HepG2 (cell line): Measurements from ENCODE around the gene FAM24B. TPM values are rescaled to one million over a fixed set of nuclear protein-coding genes. Genes with fewer than 3 reads are reported as not detected.

ENCODE experiments used
- ATAC-seq: fragments of 200-7000 bp; cut with Tn5 transposase; 3 replicates; pipeline ENCODE4 v1.9.1; 2020; ENCODE audit warnings: mild to moderate bottlenecking, moderate library complexity
- BruUV-seq: library from RNA; stranded (reverse); fragments of 400-500 nt; replicated peaks from 2 replicates; lab custom pipeline; 2021; lab: Mats Ljungman, UMichigan
- CTCF ChIA-PET: fragments of 300-600 bp; formaldehyde crosslinking; extraction: SDS; loops from one replicate; lab custom pipeline; 2021; ENCODE audit warnings: low total read pairs, inconsistent platforms, low intra/inter-chr PET ratio; lab: Yijun Ruan, JAX
- POLR2A ChIA-PET: fragments of 350-600 bp; sonication (Branson Sonifier 250); formaldehyde crosslinking; loops from one replicate; lab custom pipeline; 2020; ENCODE audit warnings: antibody characterized with exemption, inconsistent platforms; lab: Yijun Ruan, JAX
- DNase-seq: peaks from one replicate; pipeline ENCODE4 v3.0.0-alpha.2; 2015; ENCODE audit warnings: low spot score
- FAIRE-seq: peaks from 3 replicates; lab custom pipeline; 2011; peaks lifted over from hg19 to GRCh38; lab: Jason Lieb, UNC
- H2AFZ ChIP-seq: one replicate; pipeline ENCODE4 v1.6.1; 2011; ENCODE audit warnings: low read length, inconsistent platforms
- H3K27ac ChIP-seq: fragments of 300-600 bp; 3 replicates; pipeline ENCODE4 v1.8.0; 2011; ENCODE audit warnings: mixed run types, mild to moderate bottlenecking, mixed read lengths, low read length, inconsistent platforms; ENCODE audit not compliant: insufficient read depth; ENCODE audit errors: extremely low read length
- H3K27me3 ChIP-seq, 2 experiments: fragments of 200-600 bp in 1 of 2; 2 replicates in 1 of 2; 3 replicates in 1 of 2; pipeline versions ENCODE4 v1.6.0 to v1.8.0; 2011; ENCODE audit warnings: low read length in 2 of 2, mild to moderate bottlenecking in 2 of 2, moderate library complexity in 2 of 2, inconsistent platforms in 1 of 2; ENCODE audit not compliant: insufficient read depth in 2 of 2, control insufficient read depth in 1 of 2
- H3K36me3 ChIP-seq, 2 experiments: fragments of 200-600 bp in 1 of 2; replicated peaks in 1 of 2; 2 replicates in 1 of 2; 3 replicates in 1 of 2; pipeline versions ENCODE4 v1.5.1 to v1.8.0; 2011; ENCODE audit warnings: low read length in 2 of 2, inconsistent platforms in 1 of 2; ENCODE audit not compliant: insufficient read depth in 2 of 2, control insufficient read depth in 1 of 2
- H3K4me1 ChIP-seq: 2 replicates; pipeline ENCODE4 v1.5.1; 2012; ENCODE audit warnings: low read length, inconsistent platforms; ENCODE audit not compliant: insufficient read depth
- H3K4me2 ChIP-seq: 2 replicates; pipeline ENCODE4 v1.6.0; 2011; ENCODE audit warnings: low read depth, low read length, inconsistent platforms
- H3K4me3 ChIP-seq, 3 experiments: fragments of 200-600 bp in 1 of 3; sonication (generic), shearing (Covaris generic) in 1 of 3; replicated peaks in 1 of 3; 2 replicates each; pipeline ENCODE4 v1.5.1; 2011 to 2016; ENCODE audit warnings: low read length in 3 of 3, inconsistent platforms in 2 of 3, low read depth in 2 of 3, mild to moderate bottlenecking in 2 of 3, control low read depth in 1 of 3, mixed read lengths in 1 of 3; ENCODE audit not compliant: insufficient read depth in 1 of 3
- H3K79me2 ChIP-seq: one replicate; pipeline ENCODE4 v1.6.1; 2011; ENCODE audit warnings: low read length, inconsistent platforms; ENCODE audit not compliant: insufficient read depth
- H3K9ac ChIP-seq: 2 replicates; pipeline ENCODE4 v1.6.0; 2011; ENCODE audit warnings: mild to moderate bottlenecking, low read depth, low read length, inconsistent platforms; ENCODE audit not compliant: insufficient read depth
- H3K9me3 ChIP-seq: 2 replicates; pipeline ENCODE4 v1.5.1; 2012; ENCODE audit warnings: mild to moderate bottlenecking, low read length
- H4K20me1 ChIP-seq: 2 replicates; pipeline ENCODE4 v1.6.0; 2011; ENCODE audit warnings: inconsistent platforms, mild to moderate bottlenecking, low read length, moderate library complexity; ENCODE audit not compliant: insufficient read depth
- ARID5B ChIP-seq: IDR thresholded peaks from 2 replicates; pipeline ENCODE4 v1.4.0; 2020; ENCODE audit warnings: mild to moderate bottlenecking, missing genetic modification reagents
- HNRNPH1 ChIP-seq: fragments of 200-400 bp; formaldehyde crosslinking; optimal IDR thresholded peaks from 2 replicates; pipeline ENCODE3; 2017; ENCODE audit warnings: mild to moderate bottlenecking, low read depth, low read length
- SKI ChIP-seq: fragments of 450-650 bp; IDR thresholded peaks from one replicate; pipeline ENCODE4 v1.6.1; 2018; ENCODE audit warnings: mild to moderate bottlenecking; ENCODE audit not compliant: partially characterized antibody
- ZNF101 ChIP-seq: sonication (generic); formaldehyde crosslinking; IDR thresholded peaks from 2 replicates; pipeline ENCODE4 v1.4.0; 2020; ENCODE audit warnings: mild to moderate bottlenecking, low read depth, missing genetic modification reagents, borderline replicate concordance
- WGBS: methylation state at CpG from one replicate; pipeline ENCODE4 v1.1.6; 2017; ENCODE audit warnings: low lambda C conversion rate; 5-methylcytosine and 5-hydroxymethylcytosine counted together
- in situ Hi-C: cut with HindIII; loops from 2 replicates; pipeline ENCODE4 v1.10.0; 2017; ENCODE audit warnings: low pct_unique_long_range_greater_than_20kb; ENCODE audit not compliant: extremely low pct_ligation_motif_present
- intact Hi-C: fragments of 100-400 bp; cut with micrococcal nuclease; formaldehyde crosslinking; loops from one replicate; pipeline ENCODE4 v1.10.0; 2022; ENCODE audit not compliant: unreplicated experiment
- polyA plus RNA-seq, 8 experiments: library from polyadenylated mRNA; depleted of rRNA in 3 of 8; stranded (reverse) in 7 of 8; unstranded in 1 of 8; fragments of >200 nt; fragmentation: Illumina TruSeq in 4 of 8; extraction: Trizol in 4 of 8; gene quantifications; 2 replicates each; pipeline versions ENCODE4 v1.2.1 to v1.2.3, GENCODE V29; 2011 to 2016; ENCODE audit warnings: low read depth in 4 of 8, missing spikeins in 1 of 8, mixed read lengths in 1 of 8; ENCODE audit not compliant: insufficient read depth in 1 of 8
- total RNA-seq, 5 experiments: library from RNA; depleted of rRNA; stranded (reverse); fragments of >200 nt; fragmentation: Illumina TruSeq; extraction: Trizol; gene quantifications; 2 replicates each; pipeline ENCODE4 v1.2.3, GENCODE V29; 2016; ENCODE audit warnings: low read depth in 1 of 5

Gene FAM24B
- total and polyA plus RNA-seq, 2 of the 13 experiments (the other 11 are each of a cell fraction or from before 2014, with no cell fraction given): 1.9 to 3.0 TPM

GRCh38 chr10:122844146-122844545 lies 35.2 kb downstream of the FAM24B start:
- CTCF ChIA-PET: no interaction called here

More at GRCh38 chr10:122844146-122844545, 35.2 kb downstream of the FAM24B start:
- no TSS peak for BruUV-seq
- DNase-seq (no peak), FAIRE-seq (no peak), ATAC-seq (no peak)
- POLR2A ChIA-PET: no interaction called here
- Histone ChIP-seq H3K27ac (no peak overlapping the region), H3K4me3 (no peak overlapping the region), H3K79me2 (no peaks in the 10 kb centered on the region), H4K20me1 (no peaks in the 10 kb centered on the region), H3K36me3 (0 out of 5 replicates have a peak, but pooled peaks cover 0 to under 1% of the 10 kb centered on the region in 2 experiments), H3K27me3 (no peaks in the 10 kb centered on the region), H3K4me2 (no peak overlapping the region), H3K9me3 (no peaks in the 10 kb centered on the region), H2AFZ (no peak overlapping the region), H3K4me1 (no peaks in the 10 kb centered on the region), H3K9ac (no peak overlapping the region)
- intact Hi-C loops (no loop called here), in situ Hi-C loops (no loop called here)
- WGBS: 57% methylated on average over 4 of the region's 4 CpGs
- TF ChIP-seq ARID5B (CRISPR knock-in tag) (no peak), ZNF101 (no peak), HNRNPH1 (no peak), SKI (no peak)
